Cardiac muscle cell (in vitro differentiated cells and primary cell): Measurements from ENCODE around the gene MSRB1. TPM values are rescaled to one million over a fixed set of nuclear protein-coding genes. Genes with fewer than 3 reads are reported as not detected.

Source experiments
- DNase-seq, 2 donors: peaks; one replicate each; pipeline versions ENCODE4 v3.0.0 to v3.0.0-alpha.2; 2010 to 2017; ENCODE audit warnings: low read depth in 1 of 2, low spot score in 1 of 2
- H3K27ac ChIP-seq: fragments of 200-600 bp; sonication (generic); 2 replicates; pipeline ENCODE4 v1.5.1; 2016
- H3K27me3 ChIP-seq: fragments of 200-600 bp; sonication (generic); 2 replicates; pipeline ENCODE4 v1.6.0; 2016; ENCODE audit warnings: control low read depth
- H3K36me3 ChIP-seq: fragments of 200-600 bp; sonication (generic); 2 replicates; pipeline ENCODE4 v1.5.1; 2016; ENCODE audit warnings: control low read depth
- H3K4me1 ChIP-seq: fragments of 200-600 bp; sonication (generic); 2 replicates; pipeline ENCODE4 v1.8.1; 2017; ENCODE audit warnings: low read depth, mild to moderate bottlenecking, mixed run types
- H3K4me3 ChIP-seq: fragments of 200-600 bp; sonication (generic); 2 replicates; pipeline ENCODE4 v1.5.1; 2016; ENCODE audit warnings: mild to moderate bottlenecking
- H3K9me3 ChIP-seq: fragments of 200-600 bp; sonication (generic); 2 replicates; pipeline ENCODE4 v1.5.1; 2017; ENCODE audit warnings: low read depth, mild to moderate bottlenecking, control low read depth
- CTCF ChIP-seq: IDR thresholded peaks from 2 replicates; pipeline ENCODE4 v1.5.1; 2012; ENCODE audit warnings: low read depth, mild to moderate bottlenecking, low read length
- polyA plus RNA-seq: library from polyadenylated mRNA; unstranded; fragments of >200 nt; fragmentation: Nextera tagmentation; extraction: Ambion mirVana; gene quantifications from 2 replicates; pipeline ENCODE4 v1.2.1, GENCODE V29; 2016
- total RNA-seq: library from RNA; depleted of rRNA; stranded (reverse); fragments of >200 nt; gene quantifications from 2 replicates; pipeline ENCODE4 v1.2.3, GENCODE V29; 2016

Gene MSRB1
- total and polyA plus RNA-seq, 2 experiments from 2014 or later, result 13.6 to 35.1 TPM

GRCh38 chr16:1890024-1890707 is 52.8 kb downstream of the MSRB1 start:
- TF ChIP-seq CTCF, result no peak
- no peaks in the 10 kb centered on the region for H3K4me1 ChIP-seq
- H3K27ac ChIP-seq, result no peak overlapping the region
- no peaks in the 10 kb centered on the region for H3K36me3 ChIP-seq
- no peak overlapping the region for H3K4me3 ChIP-seq
- peaks cover 16% of the 10 kb centered on the region for H3K27me3 ChIP-seq
- DNase-seq, result no peak
- no peaks in the 10 kb centered on the region for H3K9me3 ChIP-seq

Other genes starting within 250 kb of the MSRB1 start
- gene MAPK8IP3, start 237.0 kb downstream of the MSRB1 start, total RNA-seq, result 109 and 127 TPM in 2 replicates
- 57.1 and 75.2 TPM in 2 replicates for gene MAPK8IP3, start 237.0 kb downstream of the MSRB1 start, polyA plus RNA-seq
- 72.2 and 106 TPM in 2 replicates for gene NME3, start 171.7 kb downstream of the MSRB1 start, total RNA-seq
- 76.9 and 112 TPM in 2 replicates for gene NME3, start 171.7 kb downstream of the MSRB1 start, polyA plus RNA-seq
- gene EME2, start 170.4 kb downstream of the MSRB1 start, total RNA-seq, result 19.3 and 42.7 TPM in 2 replicates
- 13.2 and 18.7 TPM in 2 replicates for gene EME2, start 170.4 kb downstream of the MSRB1 start, polyA plus RNA-seq
- 188 and 195 TPM in 2 replicates for gene MRPS34, start 170.1 kb downstream of the MSRB1 start, total RNA-seq
- 164 and 172 TPM in 2 replicates for gene MRPS34, start 170.1 kb downstream of the MSRB1 start, polyA plus RNA-seq
- 90.5 and 101 TPM in 2 replicates for gene SPSB3, start 160.6 kb downstream of the MSRB1 start, total RNA-seq
- gene SPSB3, start 160.6 kb downstream of the MSRB1 start, polyA plus RNA-seq, result 81.4 and 96.4 TPM in 2 replicates
- 151 and 166 TPM in 2 replicates for gene NUBP2, start 160.2 kb downstream of the MSRB1 start, total RNA-seq
- gene NUBP2, start 160.2 kb downstream of the MSRB1 start, polyA plus RNA-seq, result 121 and 138 TPM in 2 replicates
- 1.2 and 2.1 TPM in 2 replicates for gene IGFALS, start 149.5 kb downstream of the MSRB1 start, total RNA-seq
- 1.3 TPM in 1 of 2 replicates, not detected in the other for gene IGFALS, start 149.5 kb downstream of the MSRB1 start, polyA plus RNA-seq
- 219 and 341 TPM in 2 replicates for gene HAGH, start 116.4 kb downstream of the MSRB1 start, total RNA-seq
- gene HAGH, start 116.4 kb downstream of the MSRB1 start, polyA plus RNA-seq, result 163 and 169 TPM in 2 replicates
- 73.5 and 129 TPM in 2 replicates for gene FAHD1, start 116.0 kb downstream of the MSRB1 start, total RNA-seq
- gene FAHD1, start 116.0 kb downstream of the MSRB1 start, polyA plus RNA-seq, result 48.0 and 55.3 TPM in 2 replicates
- gene MEIOB, start 71.0 kb downstream of the MSRB1 start, total RNA-seq, result 2.0 TPM in 1 of 2 replicates, not detected in the other
- gene MEIOB, start 71.0 kb downstream of the MSRB1 start, polyA plus RNA-seq, result 1.3 TPM in 1 of 2 replicates, not detected in the other
- not detected in 2 replicates for gene HS3ST6, start 24.8 kb downstream of the MSRB1 start, total RNA-seq
- gene HS3ST6, start 24.8 kb downstream of the MSRB1 start, polyA plus RNA-seq, result not detected in 2 replicates
- gene RPL3L, start 11.5 kb upstream of the MSRB1 start, total RNA-seq, result not detected in 2 replicates
- 0.07 and 0.28 TPM in 2 replicates for gene RPL3L, start 11.5 kb upstream of the MSRB1 start, polyA plus RNA-seq
- 291 and 575 TPM in 2 replicates for gene NDUFB10, start 16.3 kb upstream of the MSRB1 start, total RNA-seq
- gene NDUFB10, start 16.3 kb upstream of the MSRB1 start, polyA plus RNA-seq, result 485 and 518 TPM in 2 replicates
- gene RPS2, start 21.6 kb upstream of the MSRB1 start, total RNA-seq, result 2,958 and 3,550 TPM in 2 replicates
- gene RPS2, start 21.6 kb upstream of the MSRB1 start, polyA plus RNA-seq, result 2,155 and 2,484 TPM in 2 replicates
- gene RNF151, start 23.7 kb upstream of the MSRB1 start, total RNA-seq, result 0.21 TPM in 1 of 2 replicates, not detected in the other
- 0.38 and 0.54 TPM in 2 replicates for gene RNF151, start 23.7 kb upstream of the MSRB1 start, polyA plus RNA-seq
- gene TBL3, start 28.9 kb upstream of the MSRB1 start, total RNA-seq, result 72.4 and 94.7 TPM in 2 replicates
- 67.3 and 82.9 TPM in 2 replicates for gene TBL3, start 28.9 kb upstream of the MSRB1 start, polyA plus RNA-seq
- gene NOXO1, start 38.3 kb upstream of the MSRB1 start, total RNA-seq, result 0.25 and 1.3 TPM in 2 replicates
- gene NOXO1, start 38.3 kb upstream of the MSRB1 start, polyA plus RNA-seq, result 0.80 and 1.2 TPM in 2 replicates
- 52.8 and 53.5 TPM in 2 replicates for gene GFER, start 41.0 kb upstream of the MSRB1 start, total RNA-seq
- 43.8 and 46.9 TPM in 2 replicates for gene GFER, start 41.0 kb upstream of the MSRB1 start, polyA plus RNA-seq
- 27.2 and 28.5 TPM in 2 replicates for gene SYNGR3, start 46.8 kb upstream of the MSRB1 start, total RNA-seq
- 21.8 and 27.1 TPM in 2 replicates for gene SYNGR3, start 46.8 kb upstream of the MSRB1 start, polyA plus RNA-seq
- 35.6 and 50.4 TPM in 2 replicates for gene ZNF598, start 66.6 kb upstream of the MSRB1 start, total RNA-seq
- 28.8 and 34.5 TPM in 2 replicates for gene ZNF598, start 66.6 kb upstream of the MSRB1 start, polyA plus RNA-seq
- 3.3 and 16.2 TPM in 2 replicates for gene NPW, start 76.6 kb upstream of the MSRB1 start, total RNA-seq
- 13.4 and 38.6 TPM in 2 replicates for gene NPW, start 76.6 kb upstream of the MSRB1 start, polyA plus RNA-seq
- 33.0 and 34.7 TPM in 2 replicates for gene NHERF2, start 83.7 kb upstream of the MSRB1 start, total RNA-seq
- gene NHERF2, start 83.7 kb upstream of the MSRB1 start, polyA plus RNA-seq, result 37.4 and 50.7 TPM in 2 replicates
- 61.1 and 61.3 TPM in 2 replicates for gene NTHL1, start 104.6 kb upstream of the MSRB1 start, total RNA-seq
- 51.3 and 62.7 TPM in 2 replicates for gene NTHL1, start 104.6 kb upstream of the MSRB1 start, polyA plus RNA-seq
- gene TSC2, start 104.8 kb upstream of the MSRB1 start, total RNA-seq, result 103 and 152 TPM in 2 replicates
- gene TSC2, start 104.8 kb upstream of the MSRB1 start, polyA plus RNA-seq, result 123 and 142 TPM in 2 replicates
- gene PKD1, start 192.7 kb upstream of the MSRB1 start, total RNA-seq, result 115 and 206 TPM in 2 replicates
- gene PKD1, start 192.7 kb upstream of the MSRB1 start, polyA plus RNA-seq, result 49.9 and 55.3 TPM in 2 replicates
- 5.0 and 6.5 TPM in 2 replicates for gene RAB26, start 205.4 kb upstream of the MSRB1 start, total RNA-seq
- 12.1 and 16.7 TPM in 2 replicates for gene RAB26, start 205.4 kb upstream of the MSRB1 start, polyA plus RNA-seq
- gene TRAF7, start 212.6 kb upstream of the MSRB1 start, total RNA-seq, result 67.5 and 71.6 TPM in 2 replicates
- gene TRAF7, start 212.6 kb upstream of the MSRB1 start, polyA plus RNA-seq, result 32.3 and 37.4 TPM in 2 replicates